ENCODE data around the gene ENTPD8.
"Not testable (repeated sequence)": the region's sequence is repeated elsewhere in the genome, so short reads cannot be mapped to it uniquely, and the experiment has no call there.

Gene ENTPD8

DNA sequence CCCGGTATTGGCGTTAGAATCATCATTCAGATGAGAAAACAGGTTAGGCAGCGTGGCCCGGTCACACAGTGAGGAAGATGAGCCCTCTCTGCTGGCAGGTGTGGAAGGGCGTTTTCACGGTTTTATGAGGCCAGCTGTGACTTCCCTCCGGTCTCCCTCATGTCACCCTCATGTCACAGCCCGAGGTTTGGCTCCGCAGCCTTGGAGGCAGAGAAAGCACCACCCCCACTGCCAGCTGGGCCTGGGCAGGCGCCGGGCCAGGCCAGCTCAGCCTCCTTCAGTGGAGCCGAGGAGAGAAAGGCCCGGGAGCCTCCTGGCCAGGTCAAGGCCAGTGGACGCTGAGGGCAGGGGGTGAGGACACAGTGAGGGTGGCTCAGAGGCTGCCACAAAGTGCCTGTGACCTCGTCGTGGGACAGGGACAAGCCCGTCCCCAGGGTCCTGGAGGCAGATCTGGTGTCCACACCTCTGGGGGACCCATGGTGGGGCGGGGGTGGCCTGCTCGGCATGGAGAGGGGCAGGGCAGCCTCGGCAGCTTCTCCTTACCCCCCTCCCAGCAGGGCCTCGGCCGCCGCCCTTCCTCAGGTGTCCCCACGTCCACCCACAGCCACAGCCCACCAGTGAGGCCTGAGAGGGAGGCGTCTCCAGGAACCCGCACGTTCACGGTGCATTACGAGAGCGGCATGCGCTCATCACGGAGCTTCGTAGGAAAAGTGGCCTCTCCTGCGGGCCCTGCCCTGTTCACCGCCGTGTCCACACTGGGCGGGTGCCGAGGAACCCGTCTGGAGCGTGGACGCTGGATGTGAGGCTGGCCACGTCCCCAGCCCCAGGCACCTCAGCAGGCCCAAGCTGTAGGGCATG lies 50.4 kb downstream of the ENTPD8 start:
- peak; percentile 58 for DNase-seq

DNA sequence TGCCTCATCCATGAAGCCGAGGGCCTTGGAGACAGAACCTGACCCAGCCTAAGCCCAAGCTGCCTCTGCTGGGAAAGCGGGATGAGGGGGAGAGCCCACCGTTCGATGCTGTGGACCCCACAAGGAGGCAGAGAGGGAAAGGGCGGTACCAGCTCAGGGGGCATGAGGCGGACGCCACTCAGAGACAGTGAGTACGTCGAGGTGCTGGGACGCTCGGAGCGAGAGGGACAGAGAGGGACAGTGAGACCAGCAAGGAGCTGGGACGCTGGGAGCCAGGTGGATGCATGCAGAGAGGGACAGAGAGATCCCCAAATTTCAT lies 51.8 kb downstream of the ENTPD8 start:
- no peak for DNase-seq

DNA sequence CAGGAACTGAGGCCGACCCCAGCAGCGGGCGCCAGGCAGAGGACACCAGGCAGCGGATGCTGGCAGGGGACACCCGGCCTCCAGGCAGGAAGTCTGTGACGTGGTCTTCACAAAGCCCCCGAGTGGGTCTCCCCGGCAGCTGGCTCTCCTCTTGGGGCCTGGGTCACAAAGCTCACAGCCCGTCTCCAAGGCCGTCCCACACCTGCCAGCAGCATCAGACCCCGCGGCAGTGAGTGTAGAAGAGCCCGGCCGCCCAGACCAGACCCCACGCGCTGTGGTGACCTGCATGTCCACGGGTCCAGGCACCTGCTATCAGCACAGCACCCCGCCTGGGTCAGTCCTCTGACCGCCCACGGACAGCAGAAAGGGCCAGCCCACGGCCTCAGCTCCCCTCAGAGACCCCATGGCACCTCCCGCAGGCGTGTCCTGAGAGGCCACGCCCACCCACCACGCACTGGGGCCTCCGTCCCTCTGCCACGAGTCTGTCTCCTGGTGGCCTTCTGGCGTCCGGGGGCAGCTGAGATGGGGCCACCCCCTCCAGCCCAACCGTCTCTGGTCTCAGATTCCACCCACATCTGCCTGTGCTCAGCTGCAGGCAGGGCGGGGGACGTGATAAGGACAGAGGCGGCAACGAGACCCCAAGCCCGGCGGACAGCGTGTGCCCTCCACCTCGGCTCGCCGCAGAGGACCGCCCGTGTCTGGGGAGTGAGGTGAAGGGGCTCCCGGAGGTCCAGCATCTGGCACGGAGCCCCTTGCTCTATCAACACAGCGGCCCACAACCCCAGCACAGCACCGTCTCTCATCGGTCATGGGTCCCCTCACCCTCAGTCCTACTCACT lies 52.3 kb downstream of the ENTPD8 start:
- DNase-seq, result no peak

DNA sequence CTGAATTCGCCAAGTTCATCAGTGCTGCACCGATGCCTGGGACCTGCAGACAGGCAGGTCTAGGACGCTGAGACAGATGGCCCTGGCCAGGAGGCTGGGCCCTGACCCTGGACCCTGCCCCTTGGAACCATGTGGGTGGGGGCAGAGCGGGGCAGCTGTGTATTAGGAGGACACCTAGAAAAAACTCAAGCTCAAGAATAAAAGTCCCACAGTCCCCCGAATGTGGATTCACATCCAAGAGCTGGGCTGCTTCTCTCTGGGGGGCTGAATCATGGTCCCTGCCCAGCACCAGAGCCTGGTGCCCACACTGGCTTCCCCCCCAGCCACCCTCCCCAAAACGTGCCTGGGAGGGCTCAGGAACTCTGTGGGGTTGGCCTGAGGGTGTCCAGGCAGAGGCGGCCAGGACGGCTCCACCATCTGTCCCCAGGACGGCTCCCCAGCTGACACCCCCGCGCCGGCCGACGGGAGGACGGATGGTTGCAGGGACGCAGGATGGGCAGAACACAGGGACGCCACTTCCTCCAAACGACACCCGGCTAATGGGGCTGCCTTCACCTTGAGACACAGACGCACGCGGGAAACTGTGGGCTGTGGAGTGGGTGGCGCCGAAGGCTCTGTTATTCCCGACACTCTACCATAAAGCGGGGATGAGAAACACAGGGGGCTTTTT lies 53.1 kb downstream of the ENTPD8 start:
- DNase-seq, result no peak

DNA sequence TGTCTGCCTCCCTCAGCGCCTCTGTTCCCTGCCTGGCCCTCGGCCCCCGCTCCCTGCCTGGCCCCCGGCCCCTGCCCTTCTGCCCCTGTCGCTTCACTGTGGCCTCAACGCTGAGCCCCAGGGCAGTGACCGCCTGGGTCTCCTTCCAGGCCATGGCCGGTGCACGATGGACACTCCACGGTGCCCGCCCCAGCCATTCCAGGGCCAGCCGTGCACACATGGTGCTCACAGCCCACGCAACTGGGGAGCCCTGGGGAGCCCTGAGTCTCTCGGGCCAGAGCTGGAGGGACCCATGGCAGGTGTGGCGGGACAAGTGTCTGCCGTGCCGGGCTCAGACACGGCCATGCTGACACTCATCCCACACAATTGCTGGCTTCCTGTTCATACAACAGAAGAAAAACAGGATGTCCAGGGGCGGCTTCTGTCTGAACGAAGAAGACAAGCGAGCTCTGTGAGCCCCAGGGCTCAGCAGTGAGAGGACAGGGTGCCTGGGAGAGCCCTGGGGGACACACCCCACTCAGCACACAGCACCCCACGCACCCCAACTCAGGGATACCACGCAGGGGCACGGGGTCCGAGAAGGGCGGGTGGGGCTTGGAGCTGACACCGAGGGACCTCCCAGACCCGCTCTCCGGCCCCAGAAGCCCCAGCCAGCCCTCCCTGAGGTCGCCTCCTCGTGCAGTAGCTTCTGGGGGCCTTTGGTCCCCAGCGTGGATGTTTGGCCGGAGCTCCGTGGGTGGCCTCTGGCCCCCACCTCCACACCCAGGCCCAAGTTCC lies 53.9 kb downstream of the ENTPD8 start:
- no peak for DNase-seq

DNA sequence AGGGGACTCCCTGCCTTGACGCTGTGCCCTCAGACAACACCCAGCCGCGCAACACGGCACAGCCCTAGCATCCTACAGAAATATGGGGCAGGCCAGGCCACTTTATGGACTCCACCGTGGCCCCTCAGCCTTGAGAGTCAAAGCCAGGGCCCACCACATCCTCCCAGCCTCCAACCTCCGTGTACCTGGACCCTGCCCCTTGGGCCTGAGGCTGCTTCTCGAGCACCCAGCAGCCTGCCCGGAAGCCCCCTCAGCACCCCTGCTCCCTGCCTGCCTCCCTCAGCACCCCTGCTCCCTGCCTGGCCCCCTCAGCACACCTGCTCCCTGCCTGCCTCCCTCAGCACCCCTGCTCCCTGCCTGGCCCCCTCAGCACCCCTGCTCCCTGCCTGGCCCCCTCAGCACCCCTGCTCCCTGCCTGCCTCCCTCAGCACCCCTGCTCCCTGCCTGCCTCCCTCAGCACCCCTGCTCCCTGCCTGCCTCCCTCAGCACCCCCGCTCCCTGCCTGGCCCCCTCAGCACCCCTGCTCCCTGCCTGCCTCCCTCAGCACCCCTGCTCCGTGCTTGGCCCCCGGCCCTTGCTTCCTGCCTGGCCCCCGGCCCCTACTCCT lies 54.5 kb downstream of the ENTPD8 start:
- not testable (repeated sequence) for DNase-seq

DNA sequence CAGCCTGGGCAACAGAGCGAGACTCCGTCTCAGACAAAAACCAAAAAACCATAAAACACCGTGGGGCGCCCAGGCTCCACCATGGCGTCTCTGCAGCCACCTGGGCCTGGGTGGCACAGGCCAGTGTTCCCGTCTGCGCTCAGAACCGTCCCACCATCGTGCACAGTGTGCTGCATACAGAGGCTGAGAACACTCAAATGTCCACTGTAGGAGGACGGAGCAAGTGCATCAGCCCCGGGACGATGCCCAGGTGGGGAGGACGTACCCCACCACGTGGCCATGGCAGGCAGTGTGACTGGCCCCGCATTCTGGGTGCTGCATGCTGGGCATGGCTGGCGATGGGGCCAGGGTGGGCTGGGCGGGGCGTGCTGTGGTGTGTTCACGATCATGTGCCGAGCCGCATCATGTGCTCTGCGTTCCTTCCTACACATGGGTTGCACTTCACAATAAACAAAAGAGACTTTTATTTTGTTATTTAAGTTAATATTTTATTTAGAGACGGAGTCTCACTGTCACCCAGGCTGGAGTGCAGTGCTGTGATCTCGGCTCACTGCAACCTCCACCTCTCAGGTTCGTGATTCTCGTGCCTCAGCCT lies 56.0 kb downstream of the ENTPD8 start:
- no peak for DNase-seq

Data from GF-D8 (cell line).